Endothelial cell (in vitro differentiated cells): ENCODE data around the gene CPN2. TPM values are rescaled to one million over a fixed set of nuclear protein-coding genes. Genes with fewer than 3 reads are reported as not detected.

Experiments used
- DNase-seq: peaks from one replicate; pipeline ENCODE4 v3.0.0; 2021; ENCODE audit warnings: low spot score
- H3K27ac Mint-ChIP-seq: one replicate; pipeline ENCODE4 v1.8.0; 2021; ENCODE audit warnings: mixed read lengths, inconsistent platforms; ENCODE audit not compliant: unreplicated experiment
- H3K27me3 Mint-ChIP-seq: one replicate; pipeline ENCODE4 v1.8.0; 2021; ENCODE audit warnings: mild to moderate bottlenecking, moderate library complexity, mixed read lengths, inconsistent platforms; ENCODE audit not compliant: unreplicated experiment
- H3K36me3 Mint-ChIP-seq: one replicate; pipeline ENCODE4 v1.8.0; 2021; ENCODE audit warnings: mild to moderate bottlenecking, low read depth, mixed read lengths, inconsistent platforms; ENCODE audit not compliant: unreplicated experiment
- H3K4me1 Mint-ChIP-seq: one replicate; pipeline ENCODE4 v1.8.0; 2021; ENCODE audit warnings: mild to moderate bottlenecking, mixed read lengths, inconsistent platforms; ENCODE audit not compliant: unreplicated experiment
- H3K4me3 Mint-ChIP-seq: one replicate; pipeline ENCODE4 v1.8.0; 2021; ENCODE audit warnings: mild to moderate bottlenecking, mixed read lengths, inconsistent platforms; ENCODE audit not compliant: unreplicated experiment
- H3K9me3 Mint-ChIP-seq: one replicate; pipeline ENCODE4 v1.8.0; 2021; ENCODE audit warnings: mixed read lengths, inconsistent platforms; ENCODE audit not compliant: unreplicated experiment
- CTCF ChIP-seq: fragments of 200-600 bp; sonication (generic); IDR thresholded peaks from one replicate; pipeline ENCODE4 v1.5.0; 2021; ENCODE audit warnings: antibody characterized with exemption; ENCODE audit not compliant: unreplicated experiment
- total RNA-seq: library from RNA; stranded (reverse); fragmentation: NEBNext Ultra II Directional; extraction: Animal tissue kit (Norgen Biotek cat#: 25700); gene quantifications from one replicate; pipeline ENCODE4 v1.2.1, GENCODE V29; 2021; ENCODE audit not compliant: unreplicated experiment

The CPN2 gene
- total RNA-seq, 1 donor from 2014 or later: not detected

GRCh38 chr3:194386066-194386465 is 34.9 kb upstream of the CPN2 start:
- H3K27me3 Mint-ChIP-seq: peaks cover 3% of the 10 kb centered on the region
- H3K4me3 Mint-ChIP-seq: no peak overlapping the region
- H3K9me3 Mint-ChIP-seq: no peaks in the 10 kb centered on the region
- DNase-seq: no peak
- H3K4me1 Mint-ChIP-seq: peaks cover 20% of the 10 kb centered on the region
- no peak overlapping the region for H3K27ac Mint-ChIP-seq
- H3K36me3 Mint-ChIP-seq: peaks cover 8% of the 10 kb centered on the region
- TF ChIP-seq CTCF: no peak

GRCh38 chr3:194384569-194385001 is 33.5 kb upstream of the CPN2 start:
- Mint-ChIP-seq H3K4me1 (peaks cover 31% of the 10 kb centered on the region), H3K27ac (no peak overlapping the region), H3K4me3 (no peak overlapping the region), H3K36me3 (no peaks in the 10 kb centered on the region), H3K27me3 (peaks cover 6% of the 10 kb centered on the region), H3K9me3 (no peaks in the 10 kb centered on the region)
- DNase-seq: no peak
- no peak for TF ChIP-seq CTCF

DNA sequence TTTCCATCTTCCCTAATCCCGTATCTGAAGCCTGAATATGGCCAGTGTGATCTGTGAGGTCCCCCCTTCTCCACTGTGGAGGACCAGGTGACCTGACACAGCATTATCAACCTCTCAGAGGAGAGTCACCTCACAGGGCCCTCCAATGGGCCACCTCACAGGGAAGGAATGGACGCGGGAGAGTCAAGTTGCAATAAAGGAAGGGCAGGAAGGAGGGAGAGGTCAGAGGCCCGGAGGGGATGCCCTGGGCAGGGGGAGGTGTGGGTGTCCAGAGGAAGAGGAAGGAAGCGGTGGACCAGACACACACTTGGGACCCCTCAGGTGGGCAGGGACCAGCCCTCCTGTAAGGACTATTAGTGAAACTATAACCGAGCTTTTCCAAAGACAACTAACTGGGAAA is 33.0 kb upstream of the CPN2 start:
- no peak for DNase-seq
- H3K4me3 Mint-ChIP-seq: no peak overlapping the region
- no peaks in the 10 kb centered on the region for H3K36me3 Mint-ChIP-seq
- peaks cover 31% of the 10 kb centered on the region for H3K4me1 Mint-ChIP-seq
- no peaks in the 10 kb centered on the region for H3K9me3 Mint-ChIP-seq
- peaks cover 6% of the 10 kb centered on the region for H3K27me3 Mint-ChIP-seq
- no peak for TF ChIP-seq CTCF
- H3K27ac Mint-ChIP-seq: no peak overlapping the region

DNA sequence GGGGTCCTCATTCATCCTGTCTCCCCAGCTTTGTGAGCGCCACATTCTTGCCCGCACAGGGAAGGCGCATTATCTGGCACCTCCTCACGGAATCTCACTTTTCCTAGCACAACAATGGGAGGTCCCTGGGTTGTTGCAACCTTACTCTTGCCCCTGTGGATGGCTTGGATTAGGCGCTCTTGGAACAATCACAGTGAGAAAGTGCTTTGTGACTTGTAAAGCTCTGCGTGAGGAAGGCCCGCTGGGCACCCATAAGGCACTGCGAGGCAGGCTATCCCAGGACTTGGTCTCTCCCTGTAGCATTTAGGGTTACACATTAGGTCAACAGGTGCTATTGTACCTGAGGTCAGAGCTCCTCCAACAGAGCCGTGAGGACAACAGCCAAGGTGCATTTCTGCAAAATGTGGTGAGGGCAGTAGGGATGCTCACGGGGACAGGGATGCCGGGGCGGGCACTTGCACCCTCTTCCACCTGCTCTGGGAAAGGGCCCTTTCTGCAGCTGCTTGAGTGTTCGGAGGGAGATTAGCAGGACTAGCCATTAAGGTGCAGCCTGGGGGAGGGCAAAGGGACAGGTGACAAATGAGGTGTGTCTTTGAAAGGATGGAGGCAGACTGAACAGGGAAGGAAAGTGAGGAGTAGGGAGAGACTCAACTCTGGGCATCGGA is 32.3 kb upstream of the CPN2 start:
- H3K4me1 Mint-ChIP-seq: peaks cover 31% of the 10 kb centered on the region
- TF ChIP-seq CTCF: no peak
- peaks cover 6% of the 10 kb centered on the region for H3K27me3 Mint-ChIP-seq
- H3K9me3 Mint-ChIP-seq: no peaks in the 10 kb centered on the region
- DNase-seq: no peak
- H3K27ac Mint-ChIP-seq: peak overlapping the region; percentile 42
- no peaks in the 10 kb centered on the region for H3K36me3 Mint-ChIP-seq
- peak overlapping the region; percentile 25 for H3K4me3 Mint-ChIP-seq

DNA sequence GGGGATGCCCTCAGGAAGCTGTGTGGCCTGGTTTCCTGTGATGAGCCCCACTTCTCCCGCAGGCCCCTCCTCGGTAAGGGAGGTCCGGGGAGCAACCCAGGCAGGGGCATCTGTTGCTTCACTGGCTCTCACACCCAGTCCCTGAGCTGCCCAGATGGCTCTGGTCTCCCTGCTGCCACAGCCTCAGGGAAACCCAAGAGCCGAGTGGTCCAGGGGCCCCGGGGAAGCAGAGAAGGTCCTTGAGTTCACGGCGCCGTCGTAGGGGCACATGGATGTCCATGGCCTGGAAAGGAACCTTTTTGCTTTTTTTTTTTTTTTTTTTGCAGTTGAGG is 31.7 kb upstream of the CPN2 start:
- H3K27ac Mint-ChIP-seq: no peak overlapping the region
- no peak overlapping the region for H3K4me3 Mint-ChIP-seq
- no peaks in the 10 kb centered on the region for H3K36me3 Mint-ChIP-seq
- DNase-seq: no peak
- H3K27me3 Mint-ChIP-seq: peaks cover 6% of the 10 kb centered on the region
- TF ChIP-seq CTCF: no peak
- peaks cover 31% of the 10 kb centered on the region for H3K4me1 Mint-ChIP-seq
- H3K9me3 Mint-ChIP-seq: no peaks in the 10 kb centered on the region
